Adrenal gland (tissue), 5 donors: ENCODE measurements around the gene ST3GAL6.

Experiments used
- CTCF ChIP-seq, 6 experiments: fragments of 450-650 bp in 4 of 6; fragments of 200-600 bp in 2 of 6; sonication (generic) in 1 of 6; IDR thresholded peaks; 1 replicate in 5 of 6; 2 replicates in 1 of 6; pipeline versions ENCODE4 v1.5.1 to v1.8.0; 2016 to 2021; ENCODE audit warnings: antibody characterized with exemption in 6 of 6, mild to moderate bottlenecking in 2 of 6, moderate library complexity in 1 of 6
- POLR2A ChIP-seq, 2 donors: fragments of 450-650 bp; IDR thresholded peaks; one replicate each; pipeline ENCODE4 v1.6.1; 2017; ENCODE audit warnings: antibody characterized with exemption in 2 of 2, mild to moderate bottlenecking in 2 of 2, moderate library complexity in 1 of 2
- donor health status: DM: no; HTN: no; CAD: no.

GRCh38 chr3:98784042-98784441 lies 20.9 kb downstream of the ST3GAL6 start:
- no peak for TF ChIP-seq POLR2A (IDR thresholded peaks at IDR 0.05)
- no peak for TF ChIP-seq CTCF (IDR thresholded peaks at IDR 0.05)
